Skeletal muscle tissue (tissue), 4 donors: ENCODE data around the gene FHL5. TPM values are rescaled to one million over a fixed set of nuclear protein-coding genes. Genes with fewer than 3 reads are reported as not detected.
"Not testable (repeated sequence)": the region's sequence is repeated elsewhere in the genome, so short reads cannot be mapped to it uniquely, and the experiment has no call there.

Experiments used
- H3K27ac ChIP-seq: one replicate; pipeline ENCODE4 v1.7.0; 2013; ENCODE audit warnings: mild to moderate bottlenecking, low read depth, low read length, inconsistent platforms
- H3K27me3 ChIP-seq, 3 donors: one replicate each; pipeline ENCODE4 v1.7.0; 2013; ENCODE audit warnings: low read length in 3 of 3; ENCODE audit not compliant: control insufficient read depth in 3 of 3, insufficient read depth in 3 of 3
- H3K36me3 ChIP-seq, 3 donors: one replicate each; pipeline ENCODE4 v1.7.0; 2013; ENCODE audit warnings: low read length in 3 of 3; ENCODE audit not compliant: control insufficient read depth in 3 of 3, insufficient read depth in 3 of 3
- H3K4me1 ChIP-seq, 3 donors: one replicate each; pipeline ENCODE4 v1.7.0; 2013; ENCODE audit warnings: low read length in 3 of 3, mild to moderate bottlenecking in 3 of 3; ENCODE audit not compliant: control insufficient read depth in 3 of 3, insufficient read depth in 3 of 3
- H3K4me3 ChIP-seq, 3 donors: one replicate each; pipeline ENCODE4 v1.7.0; 2013; ENCODE audit warnings: low read length in 3 of 3
- H3K9ac ChIP-seq, 3 donors: one replicate each; pipeline ENCODE4 v1.7.0; 2013; ENCODE audit warnings: low read length in 3 of 3, mild to moderate bottlenecking in 3 of 3, moderate library complexity in 2 of 3, low read depth in 1 of 3
- H3K9me3 ChIP-seq, 3 donors: one replicate each; pipeline ENCODE4 v1.7.0; 2013; ENCODE audit warnings: low read length in 3 of 3; ENCODE audit not compliant: control insufficient read depth in 3 of 3
- total RNA-seq: library from RNA; depleted of rRNA; stranded (reverse); fragments of >200 nt; gene quantifications from one replicate; pipeline ENCODE4 v1.2.3, GENCODE V29; 2014
- donor health status: Osteomylitis.

FHL5 gene
- total RNA-seq, 1 donor from 2014 or later: 2.1 TPM

GRCh38 chr6:96637979-96638378 is 75.1 kb downstream of the FHL5 start:
- not testable (repeated sequence) for H3K9ac ChIP-seq, H3K27me3 ChIP-seq, H3K4me3 ChIP-seq, H3K9me3 ChIP-seq, H3K27ac ChIP-seq, H3K4me1 ChIP-seq, H3K36me3 ChIP-seq

GRCh38 chr6:96645106-96645505 is 82.2 kb downstream of the FHL5 start:
- no peaks in the 10 kb centered on the region for H3K9me3 ChIP-seq
- H3K4me3 ChIP-seq: no peak overlapping the region
- no peak overlapping the region for H3K9ac ChIP-seq
- H3K27ac ChIP-seq: no peak overlapping the region
- H3K27me3 ChIP-seq: no peaks in the 10 kb centered on the region
- no peaks in the 10 kb centered on the region for H3K36me3 ChIP-seq
- H3K4me1 ChIP-seq: no peaks in the 10 kb centered on the region

- no peaks in the 10 kb centered on the region for H3K4me1 ChIP-seq
- H3K9ac ChIP-seq: no peak overlapping the region
- H3K27me3 ChIP-seq: no peaks in the 10 kb centered on the region
- no peak overlapping the region for H3K27ac ChIP-seq
- no peaks in the 10 kb centered on the region for H3K36me3 ChIP-seq
- H3K4me3 ChIP-seq: no peak overlapping the region
- no peaks in the 10 kb centered on the region for H3K9me3 ChIP-seq
These were observed 87.0 kb downstream of the FHL5 start for GRCh38 chr6:96649926-96650325.

- Histone ChIP-seq H3K9ac (no peak overlapping the region), H3K4me3 (no peak overlapping the region), H3K27me3 (no peaks in the 10 kb centered on the region), H3K9me3 (no peaks in the 10 kb centered on the region), H3K4me1 (no peaks in the 10 kb centered on the region), H3K27ac (no peak overlapping the region), H3K36me3 (no peaks in the 10 kb centered on the region)
These were observed 88.9 kb downstream of the FHL5 start for GRCh38 chr6:96651816-96652215.

DNA sequence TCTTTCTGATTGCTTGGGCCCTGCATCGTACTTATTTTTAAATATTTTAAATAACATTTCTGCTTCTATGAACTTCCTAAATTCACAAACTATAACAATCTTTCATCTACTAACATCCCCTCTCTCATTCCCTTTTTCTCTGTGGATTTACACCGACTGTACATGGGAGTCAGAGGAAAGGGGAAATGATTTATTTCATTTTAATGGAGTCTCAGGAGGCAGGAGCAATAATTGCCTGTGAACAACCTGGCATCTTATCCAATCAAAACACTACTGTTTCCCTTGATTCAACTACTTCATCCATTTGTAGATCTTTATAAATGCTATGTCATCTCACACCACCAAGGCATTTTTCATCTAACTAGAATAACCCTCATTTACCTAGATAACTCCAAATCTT is 89.6 kb downstream of the FHL5 start:
- Histone ChIP-seq H3K9ac (no peak overlapping the region), H3K36me3 (no peaks in the 10 kb centered on the region), H3K27ac (no peak overlapping the region), H3K4me3 (no peak overlapping the region), H3K9me3 (no peaks in the 10 kb centered on the region), H3K27me3 (no peaks in the 10 kb centered on the region), H3K4me1 (no peaks in the 10 kb centered on the region)

DNA sequence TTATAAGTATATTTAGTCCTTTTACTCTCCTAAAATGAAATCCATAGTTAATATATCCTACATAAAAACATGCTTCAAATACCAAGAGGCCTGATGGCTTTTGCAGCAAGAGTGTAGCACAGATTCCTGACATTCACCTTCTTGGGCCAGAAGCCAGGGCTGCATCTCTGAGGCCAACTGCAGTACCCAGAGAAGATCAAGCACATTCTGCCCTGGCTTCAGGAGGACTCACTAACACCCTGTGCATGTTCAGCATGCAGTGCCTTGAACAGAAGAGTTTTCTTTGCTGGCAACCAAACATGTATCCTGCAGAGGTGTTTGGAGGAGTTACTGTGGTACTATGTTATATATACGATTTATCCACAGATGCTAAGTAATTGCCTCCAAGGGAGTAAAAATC is 90.3 kb downstream of the FHL5 start:
- H3K27me3 ChIP-seq: no peaks in the 10 kb centered on the region

DNA sequence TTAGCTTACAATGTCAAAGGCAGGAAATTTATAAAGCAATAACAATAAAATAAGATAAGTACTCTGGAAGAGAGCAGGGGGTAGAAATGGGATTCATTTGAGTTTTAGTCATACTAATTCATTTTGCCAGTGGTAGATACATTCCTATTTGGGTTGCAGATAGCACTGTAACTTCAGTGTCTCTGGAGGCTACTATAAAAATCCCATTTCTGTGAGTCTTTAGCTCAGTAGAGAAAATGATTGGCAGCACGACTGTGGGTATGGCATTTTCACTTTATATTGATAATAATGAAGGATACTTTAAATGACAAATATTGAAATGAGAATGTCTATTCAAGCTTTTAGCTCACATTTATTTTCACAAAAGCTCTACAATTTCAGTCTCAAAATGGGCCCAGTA is 93.6 kb downstream of the FHL5 start:
- Histone ChIP-seq H3K36me3 (no peaks in the 10 kb centered on the region), H3K9me3 (no peaks in the 10 kb centered on the region), H3K9ac (no peak overlapping the region), H3K27ac (no peak overlapping the region), H3K4me1 (no peaks in the 10 kb centered on the region), H3K4me3 (no peak overlapping the region), H3K27me3 (no peaks in the 10 kb centered on the region)

More for the DNA sequence above, 90.3 kb downstream of the FHL5 start:
- no peaks in the 10 kb centered on the region for H3K4me1 ChIP-seq
- no peaks in the 10 kb centered on the region for H3K36me3 ChIP-seq
- no peak overlapping the region for H3K4me3 ChIP-seq
- H3K9me3 ChIP-seq: no peaks in the 10 kb centered on the region
- no peak overlapping the region for H3K27ac ChIP-seq
- no peak overlapping the region for H3K9ac ChIP-seq

DNA sequence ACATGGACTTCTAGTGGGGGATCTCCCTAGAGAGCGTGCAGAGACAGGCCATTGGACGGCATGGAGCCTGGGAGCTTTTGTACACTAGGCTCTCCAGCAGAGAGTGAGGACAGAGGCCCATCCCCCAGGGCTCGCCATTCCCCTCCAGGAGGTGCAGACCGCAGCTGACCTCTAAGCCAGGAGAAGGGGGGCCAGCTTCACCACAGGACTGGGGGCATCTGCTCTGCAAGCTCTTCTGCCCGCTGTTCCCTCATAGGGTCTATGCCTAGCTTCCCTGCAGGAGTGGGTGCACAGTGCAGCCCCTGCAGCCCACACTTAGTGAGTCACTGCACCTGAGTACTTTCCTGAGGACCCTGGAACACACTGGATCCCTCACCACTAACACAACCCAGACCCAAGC is 94.4 kb downstream of the FHL5 start:
- H3K36me3 ChIP-seq: no peaks in the 10 kb centered on the region
- no peaks in the 10 kb centered on the region for H3K27me3 ChIP-seq
- H3K9ac ChIP-seq: no peak overlapping the region
- H3K9me3 ChIP-seq: no peaks in the 10 kb centered on the region
- no peaks in the 10 kb centered on the region for H3K4me1 ChIP-seq
- no peak overlapping the region for H3K4me3 ChIP-seq
- H3K27ac ChIP-seq: no peak overlapping the region

DNA sequence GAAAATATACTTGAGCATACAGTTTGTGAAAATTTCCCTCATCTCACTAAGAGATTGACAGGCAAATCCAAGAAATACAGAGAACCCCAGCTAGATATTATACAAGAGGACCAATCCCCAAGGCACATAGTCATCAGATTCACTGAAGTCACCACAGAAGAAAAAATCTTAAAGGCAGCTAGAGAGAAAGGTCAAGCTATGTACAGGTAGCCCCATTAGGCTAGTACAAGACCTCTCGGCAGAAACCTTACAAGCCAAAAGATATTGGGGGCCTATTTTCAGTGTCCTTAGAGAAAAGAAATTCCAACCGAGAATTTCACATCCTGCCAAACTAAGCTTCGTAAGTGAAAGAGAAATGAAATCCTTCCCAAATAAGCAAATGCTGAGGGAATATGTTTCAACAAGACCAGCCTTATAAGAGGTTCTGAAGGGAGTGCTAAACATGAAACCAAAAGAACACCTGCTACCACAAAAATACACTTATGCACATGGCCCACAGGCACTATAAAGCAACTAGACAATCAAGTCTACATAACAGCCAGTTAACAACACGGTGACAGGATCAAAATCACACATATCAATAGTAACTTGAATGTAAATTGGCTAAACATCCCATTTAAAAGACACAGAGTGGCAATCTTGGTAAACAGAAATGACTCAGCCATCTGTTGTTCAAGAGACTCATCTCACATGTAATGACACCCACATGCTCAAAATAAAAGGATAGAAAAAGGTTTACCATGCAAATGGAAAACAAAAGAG is 96.3 kb downstream of the FHL5 start:
- H3K36me3 ChIP-seq: no peaks in the 10 kb centered on the region
- no peaks in the 10 kb centered on the region for H3K27me3 ChIP-seq
- no peak overlapping the region for H3K27ac ChIP-seq
- H3K4me3 ChIP-seq: no peak overlapping the region
- H3K9ac ChIP-seq: no peak overlapping the region
- H3K4me1 ChIP-seq: no peaks in the 10 kb centered on the region
- H3K9me3 ChIP-seq: no peaks in the 10 kb centered on the region
